ENCODE measurements around the gene TLE1. TPM values are rescaled to one million over a fixed set of nuclear protein-coding genes. Genes with fewer than 3 reads are reported as not detected.

TLE1 gene
- total RNA-seq, 1 experiment from 2014 or later, result 97.7 TPM

DNA sequence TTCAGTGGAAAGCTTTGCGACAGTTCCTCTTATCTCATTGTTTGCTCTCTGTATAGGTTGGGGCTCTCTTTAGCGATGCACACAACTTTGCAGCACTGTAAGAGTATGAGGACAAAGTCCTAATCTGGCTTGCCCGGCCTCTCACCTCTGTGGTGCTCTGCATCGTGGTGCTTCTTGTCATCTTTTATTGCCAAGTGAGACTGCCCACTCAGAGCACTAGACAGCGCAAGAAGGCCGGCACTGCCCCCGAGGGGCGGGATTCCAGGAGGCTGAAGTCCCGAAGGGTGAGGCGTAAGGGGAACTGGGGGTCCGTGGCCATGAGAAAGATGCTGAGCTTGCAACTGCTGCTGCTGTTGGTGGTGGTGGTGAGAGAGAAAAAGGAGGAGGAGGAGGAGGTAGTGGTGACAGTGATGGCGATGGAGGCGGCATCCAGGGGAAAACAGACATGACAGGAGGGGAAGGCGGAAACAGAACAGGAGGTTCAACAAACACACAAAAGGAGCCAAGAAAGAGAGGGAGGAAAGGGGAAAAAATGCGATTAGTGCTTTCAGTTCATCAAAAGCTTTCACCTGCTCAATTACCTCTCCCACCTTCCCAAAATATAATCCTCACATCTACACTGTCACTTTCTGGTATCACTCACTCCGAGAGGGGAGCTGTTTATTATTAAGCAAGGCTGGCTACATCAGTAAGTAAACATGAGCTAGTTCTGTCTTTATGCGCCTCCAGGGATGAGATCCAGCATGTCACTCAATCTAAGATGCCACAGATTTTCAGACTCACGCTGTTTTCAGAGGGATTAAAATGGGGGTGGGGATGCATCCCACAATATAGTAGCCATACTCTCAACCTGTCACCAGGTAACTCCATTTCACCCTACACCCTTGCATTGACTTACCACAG is 55.1 kb downstream of the TLE1 start (continued):
- no peak for TF ChIP-seq ZNF396 (CRISPR knock-in tag; IDR thresholded peaks at IDR 0.05; ENCODE audit: borderline replicate concordance)
- TF ChIP-seq PRRX2 (CRISPR knock-in tag; IDR thresholded peaks at IDR 0.05), result no peak

DNA sequence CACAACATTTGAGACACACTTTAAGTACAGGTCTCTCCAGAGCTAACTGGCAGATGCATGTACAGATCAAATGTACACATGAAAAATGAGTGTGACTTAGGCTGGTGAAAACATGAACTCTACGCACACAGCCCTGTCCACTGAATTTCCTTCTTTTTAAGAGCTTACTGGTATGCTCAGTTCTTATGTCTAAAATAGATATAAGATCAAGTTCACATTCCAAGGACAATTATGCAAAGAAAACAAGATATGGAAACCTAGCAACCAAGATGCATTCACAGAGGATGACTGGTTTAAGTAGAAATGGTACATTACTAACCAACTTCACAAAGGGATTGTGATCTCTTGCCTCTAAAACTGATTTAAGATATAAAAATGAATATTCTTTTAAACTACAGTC is 56.7 kb downstream of the TLE1 start:
- 0 out of 2 replicates have a peak overlapping the region, but pooled peaks have one; percentile 7 for H3K27ac Mint-ChIP-seq
- H3K4me1 Mint-ChIP-seq, result peaks cover 56% of the 10 kb centered on the region
- TF ChIP-seq GTF2I (CRISPR knock-in tag; conservative IDR thresholded peaks at IDR 0.05) (no peak), FOXP1 (CRISPR knock-in tag; IDR thresholded peaks at IDR 0.05; ENCODE audit: borderline replicate concordance) (no peak), HMGA2 (CRISPR knock-in tag; IDR thresholded peaks at IDR 0.05) (no peak)
- DNase-seq (ENCODE audit: low spot score) (no peak), ATAC-seq (no peak)
- H3K27me3 Mint-ChIP-seq (ENCODE audit: low read depth), result no peaks in the 10 kb centered on the region
- H3K9me3 Mint-ChIP-seq, result no peaks in the 10 kb centered on the region
- no peak overlapping the region for H3K4me3 Mint-ChIP-seq
- H3K36me3 Mint-ChIP-seq, result peaks cover 30% of the 10 kb centered on the region
- CTCF ChIA-PET, result no interaction called here
- POLR2A ChIA-PET, result no interaction called here

DNA sequence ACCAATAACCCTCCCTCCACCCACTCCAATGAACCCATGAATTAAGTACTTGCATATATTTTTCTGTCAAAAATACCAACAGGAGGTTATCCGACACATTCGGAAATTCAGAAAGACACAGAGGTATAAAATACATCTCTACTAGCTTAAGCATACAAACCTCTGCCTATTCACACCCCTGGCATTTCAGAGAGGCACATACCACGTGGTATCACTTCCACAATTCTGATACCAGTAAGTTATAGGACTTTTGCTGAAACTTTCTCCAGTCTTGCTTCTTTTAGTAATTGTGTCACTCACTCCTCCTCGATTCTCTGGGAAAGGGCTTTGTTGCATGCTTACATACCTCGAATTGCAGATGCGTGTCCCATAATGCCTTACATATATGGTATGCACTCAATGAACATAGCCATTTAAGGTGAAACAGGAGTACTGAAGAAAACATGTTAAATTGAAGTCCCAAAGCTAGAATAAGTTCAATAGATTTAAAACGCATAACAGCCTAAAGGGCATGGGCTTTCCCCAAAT is 58.1 kb downstream of the TLE1 start:
- H3K27me3 Mint-ChIP-seq (ENCODE audit: low read depth), result no peaks in the 10 kb centered on the region
- H3K9me3 Mint-ChIP-seq, result no peaks in the 10 kb centered on the region
- peaks cover 28% of the 10 kb centered on the region for H3K36me3 Mint-ChIP-seq
- no peak for ATAC-seq
- TF ChIP-seq ELF4 (CRISPR knock-in tag; IDR thresholded peaks at IDR 0.05; ENCODE audit: low read depth), result no peak
- TF ChIP-seq, protein P1, sequence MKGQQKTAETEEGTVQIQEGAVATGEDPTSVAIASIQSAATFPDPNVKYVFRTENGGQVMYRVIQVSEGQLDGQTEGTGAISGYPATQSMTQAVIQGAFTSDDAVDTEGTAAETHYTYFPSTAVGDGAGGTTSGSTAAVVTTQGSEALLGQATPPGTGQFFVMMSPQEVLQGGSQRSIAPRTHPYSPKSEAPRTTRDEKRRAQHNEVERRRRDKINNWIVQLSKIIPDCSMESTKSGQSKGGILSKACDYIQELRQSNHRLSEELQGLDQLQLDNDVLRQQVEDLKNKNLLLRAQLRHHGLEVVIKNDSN (CRISPR knock-in tag; IDR thresholded peaks at IDR 0.05), result no peak
- TF ChIP-seq, protein P2, sequence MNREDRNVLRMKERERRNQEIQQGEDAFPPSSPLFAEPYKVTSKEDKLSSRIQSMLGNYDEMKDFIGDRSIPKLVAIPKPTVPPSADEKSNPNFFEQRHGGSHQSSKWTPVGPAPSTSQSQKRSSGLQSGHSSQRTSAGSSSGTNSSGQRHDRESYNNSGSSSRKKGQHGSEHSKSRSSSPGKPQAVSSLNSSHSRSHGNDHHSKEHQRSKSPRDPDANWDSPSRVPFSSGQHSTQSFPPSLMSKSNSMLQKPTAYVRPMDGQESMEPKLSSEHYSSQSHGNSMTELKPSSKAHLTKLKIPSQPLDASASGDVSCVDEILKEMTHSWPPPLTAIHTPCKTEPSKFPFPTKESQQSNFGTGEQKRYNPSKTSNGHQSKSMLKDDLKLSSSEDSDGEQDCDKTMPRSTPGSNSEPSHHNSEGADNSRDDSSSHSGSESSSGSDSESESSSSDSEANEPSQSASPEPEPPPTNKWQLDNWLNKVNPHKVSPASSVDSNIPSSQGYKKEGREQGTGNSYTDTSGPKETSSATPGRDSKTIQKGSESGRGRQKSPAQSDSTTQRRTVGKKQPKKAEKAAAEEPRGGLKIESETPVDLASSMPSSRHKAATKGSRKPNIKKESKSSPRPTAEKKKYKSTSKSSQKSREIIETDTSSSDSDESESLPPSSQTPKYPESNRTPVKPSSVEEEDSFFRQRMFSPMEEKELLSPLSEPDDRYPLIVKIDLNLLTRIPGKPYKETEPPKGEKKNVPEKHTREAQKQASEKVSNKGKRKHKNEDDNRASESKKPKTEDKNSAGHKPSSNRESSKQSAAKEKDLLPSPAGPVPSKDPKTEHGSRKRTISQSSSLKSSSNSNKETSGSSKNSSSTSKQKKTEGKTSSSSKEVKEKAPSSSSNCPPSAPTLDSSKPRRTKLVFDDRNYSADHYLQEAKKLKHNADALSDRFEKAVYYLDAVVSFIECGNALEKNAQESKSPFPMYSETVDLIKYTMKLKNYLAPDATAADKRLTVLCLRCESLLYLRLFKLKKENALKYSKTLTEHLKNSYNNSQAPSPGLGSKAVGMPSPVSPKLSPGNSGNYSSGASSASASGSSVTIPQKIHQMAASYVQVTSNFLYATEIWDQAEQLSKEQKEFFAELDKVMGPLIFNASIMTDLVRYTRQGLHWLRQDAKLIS (CRISPR knock-in tag; IDR thresholded peaks at IDR 0.05; ENCODE audit: borderline replicate concordance), result no peak
- TF ChIP-seq NFE2L1 (CRISPR knock-in tag; IDR thresholded peaks at IDR 0.05), result no peak
- no peak for TF ChIP-seq HMGXB4 (CRISPR knock-in tag; IDR thresholded peaks at IDR 0.05)
- no peak for TF ChIP-seq KAT7 (CRISPR knock-in tag; IDR thresholded peaks at IDR 0.05; ENCODE audit: borderline replicate concordance)
- no peak for TF ChIP-seq ZBTB21 (CRISPR knock-in tag; IDR thresholded peaks at IDR 0.05; ENCODE audit: borderline replicate concordance)
- CTCF ChIA-PET, result no interaction called here
- H3K4me3 Mint-ChIP-seq, result no peak overlapping the region
- peak overlapping the region; percentile 7; the same call in 1 of the 2 replicates for H3K27ac Mint-ChIP-seq
- no peak for DNase-seq (ENCODE audit: low spot score)
- POLR2A ChIA-PET, result no interaction called here
- H3K4me1 Mint-ChIP-seq, result peaks cover 55% of the 10 kb centered on the region

DNA sequence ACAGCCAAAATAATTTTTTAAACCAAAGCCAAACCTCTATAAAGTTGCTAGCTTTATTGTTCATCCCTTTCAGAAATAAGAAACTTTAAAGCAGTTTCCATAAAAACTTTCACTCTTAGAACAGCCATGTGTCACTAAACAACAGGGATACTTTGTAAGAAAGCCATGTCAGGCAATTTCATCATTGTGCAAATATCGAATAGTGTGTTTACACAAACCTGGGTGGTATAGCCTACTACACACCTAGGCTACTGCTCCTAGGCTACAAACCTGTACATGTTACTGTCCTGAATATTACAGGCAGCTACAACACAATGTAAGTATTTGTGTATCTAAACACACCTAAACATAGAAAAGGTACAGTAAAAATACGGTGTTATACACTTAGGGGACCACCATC is 59.9 kb downstream of the TLE1 start:
- CTCF ChIA-PET, result no interaction called here

More for the DNA sequence above, 59.9 kb downstream of the TLE1 start:
- H3K4me3 Mint-ChIP-seq, result no peak overlapping the region
- no peaks in the 10 kb centered on the region for H3K9me3 Mint-ChIP-seq
- TF ChIP-seq GABPB1 (CRISPR knock-in tag; IDR thresholded peaks at IDR 0.05) (peak; percentile 95), ZNF121 (CRISPR knock-in tag; IDR thresholded peaks at IDR 0.05) (no peak), FOXK1 (CRISPR knock-in tag; IDR thresholded peaks at IDR 0.05) (no peak), HMGXB4 (CRISPR knock-in tag; IDR thresholded peaks at IDR 0.05) (no peak), CDX4 (CRISPR knock-in tag; IDR thresholded peaks at IDR 0.05; ENCODE audit: borderline replicate concordance) (no peak)
- TF ChIP-seq, protein P1 (CRISPR knock-in tag; IDR thresholded peaks at IDR 0.05), result no peak
- TF ChIP-seq, protein P3, sequence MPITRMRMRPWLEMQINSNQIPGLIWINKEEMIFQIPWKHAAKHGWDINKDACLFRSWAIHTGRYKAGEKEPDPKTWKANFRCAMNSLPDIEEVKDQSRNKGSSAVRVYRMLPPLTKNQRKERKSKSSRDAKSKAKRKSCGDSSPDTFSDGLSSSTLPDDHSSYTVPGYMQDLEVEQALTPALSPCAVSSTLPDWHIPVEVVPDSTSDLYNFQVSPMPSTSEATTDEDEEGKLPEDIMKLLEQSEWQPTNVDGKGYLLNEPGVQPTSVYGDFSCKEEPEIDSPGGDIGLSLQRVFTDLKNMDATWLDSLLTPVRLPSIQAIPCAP (CRISPR knock-in tag; IDR thresholded peaks at IDR 0.05), result no peak
- POLR2A ChIA-PET, result no interaction called here
- H3K36me3 Mint-ChIP-seq, result peaks cover 28% of the 10 kb centered on the region
- DNase-seq (ENCODE audit: low spot score), result no peak
- no peak for ATAC-seq
- peaks cover 56% of the 10 kb centered on the region for H3K4me1 Mint-ChIP-seq
- no peaks in the 10 kb centered on the region for H3K27me3 Mint-ChIP-seq (ENCODE audit: low read depth)
- no peak overlapping the region for H3K27ac Mint-ChIP-seq
